ENCODE measurements around the gene NR5A1.

- TF ChIP-seq CTCF (IDR thresholded peaks at IDR 0.05 in 2 of 3, conservative IDR thresholded peaks at IDR 0.05 in 1 of 3; ENCODE audit: control insufficient read depth in 2 of 3, extremely low read depth in 1 of 3, insufficient read depth in 1 of 3, low read depth in 3 of 3, low read length in 3 of 3) (no peak), YY1 (IDR thresholded peaks at IDR 0.05; ENCODE audit: low read depth, low read length) (no peak), REST (IDR thresholded peaks at IDR 0.05; ENCODE audit: low read depth, low read length) (no peak), NFYA (IDR thresholded peaks at IDR 0.05; ENCODE audit: borderline replicate concordance, low read depth, low read length) (no peak), RAD21 (IDR thresholded peaks at IDR 0.05; ENCODE audit: insufficient read depth, low read depth, low read length) (no peak), POLR2A (IDR thresholded peaks at IDR 0.05; ENCODE audit: low read depth, low read length) (no peak), NRF1 (conservative IDR thresholded peaks at IDR 0.05; ENCODE audit: low read depth, low read length) (no peak), ZNF274 (IDR thresholded peaks at IDR 0.05; ENCODE audit: insufficient read depth, insufficient read length) (no peak), MEF2A (IDR thresholded peaks at IDR 0.05; ENCODE audit: insufficient read depth, low read depth, low read length) (no peak), SP1 (IDR thresholded peaks at IDR 0.05; ENCODE audit: low read depth, low read length) (no peak), CHD1 (IDR thresholded peaks at IDR 0.05; ENCODE audit: low read depth, low read length) (no peak)
These were observed 52.9 kb downstream of the NR5A1 start for GRCh38 chr9:124454296-124454695.
